RKO (cell line): ENCODE results near the gene DNAI4.

Source experiments
- DNase-seq: peaks from one replicate; pipeline ENCODE4 v3.0.0-alpha.2; 2016; ENCODE audit warnings: low spot score

The DNAI4 gene

DNA sequence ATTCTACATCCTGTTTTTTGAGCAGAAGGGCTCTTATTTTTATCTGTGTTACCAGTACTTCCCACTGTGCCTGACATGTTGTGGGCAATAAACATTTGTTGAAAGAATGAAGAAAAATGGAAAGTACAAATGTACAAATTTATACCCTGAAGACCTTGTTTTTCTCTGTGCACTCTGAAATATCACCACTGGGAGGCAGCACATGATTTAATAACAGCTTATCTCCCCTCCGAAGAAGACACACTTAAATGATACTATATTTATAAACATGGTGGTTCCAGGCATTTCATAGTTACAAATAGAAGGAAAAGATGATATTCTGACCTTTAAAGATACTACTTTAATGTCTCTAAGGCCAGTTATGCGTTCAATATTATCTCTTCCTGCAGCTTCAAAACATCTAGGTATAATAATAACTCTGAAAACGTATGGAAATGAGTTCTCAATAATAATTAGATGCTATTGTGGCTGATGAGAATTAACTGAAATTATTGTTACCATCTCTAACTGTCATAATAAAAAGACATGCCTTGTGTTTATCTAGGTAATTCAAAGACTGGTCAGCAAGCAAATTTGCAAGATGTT, 159.6 kb downstream of the DNAI4 start:
- peak; percentile 77 for DNase-seq
